Prostate gland (tissue), 2 donors: ENCODE measurements around the gene NME3.

Experiments used
- POLR2A ChIP-seq: fragments of 450-650 bp; IDR thresholded peaks from one replicate; pipeline ENCODE4 v1.6.1; 2016; ENCODE audit warnings: antibody characterized with exemption, mild to moderate bottlenecking
- POLR2AphosphoS5 ChIP-seq: sonication (generic); formaldehyde crosslinking; IDR thresholded peaks from one replicate; pipeline ENCODE4 v1.6.1; 2017; ENCODE audit warnings: antibody characterized with exemption
- TF ChIP-seq, protein P1 (sequence below), 4 experiments: fragments of 200-600 bp in 2 of 4; fragments of 450-650 bp in 2 of 4; sonication (generic) in 2 of 4; IDR thresholded peaks; 1 replicate in 3 of 4; 2 replicates in 1 of 4; pipeline ENCODE4 v1.5.1; 2016 to 2019; ENCODE audit warnings: antibody characterized with exemption in 4 of 4, mild to moderate bottlenecking in 2 of 4, moderate library complexity in 2 of 4

DNA sequence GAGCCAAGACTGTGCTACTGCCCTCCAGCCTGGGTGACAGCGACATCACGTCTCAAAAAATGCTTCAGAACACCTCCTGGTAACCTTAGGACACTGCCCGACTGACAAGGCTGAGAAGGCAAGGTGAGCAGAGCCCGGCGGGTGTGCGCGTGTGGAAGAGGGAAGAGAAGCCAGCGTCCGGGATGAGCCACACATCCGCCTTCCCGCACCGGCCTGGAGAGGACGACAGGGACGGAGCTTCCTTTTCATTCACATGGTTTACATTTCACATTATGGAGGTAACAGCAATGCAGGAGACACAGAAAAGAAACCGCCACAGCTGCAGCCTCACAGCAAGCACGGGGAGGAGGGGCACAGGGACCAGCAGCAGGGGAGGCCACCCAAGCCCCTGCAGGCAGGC is 38.8 kb upstream of the NME3 start:
- TF ChIP-seq, protein P1, sequence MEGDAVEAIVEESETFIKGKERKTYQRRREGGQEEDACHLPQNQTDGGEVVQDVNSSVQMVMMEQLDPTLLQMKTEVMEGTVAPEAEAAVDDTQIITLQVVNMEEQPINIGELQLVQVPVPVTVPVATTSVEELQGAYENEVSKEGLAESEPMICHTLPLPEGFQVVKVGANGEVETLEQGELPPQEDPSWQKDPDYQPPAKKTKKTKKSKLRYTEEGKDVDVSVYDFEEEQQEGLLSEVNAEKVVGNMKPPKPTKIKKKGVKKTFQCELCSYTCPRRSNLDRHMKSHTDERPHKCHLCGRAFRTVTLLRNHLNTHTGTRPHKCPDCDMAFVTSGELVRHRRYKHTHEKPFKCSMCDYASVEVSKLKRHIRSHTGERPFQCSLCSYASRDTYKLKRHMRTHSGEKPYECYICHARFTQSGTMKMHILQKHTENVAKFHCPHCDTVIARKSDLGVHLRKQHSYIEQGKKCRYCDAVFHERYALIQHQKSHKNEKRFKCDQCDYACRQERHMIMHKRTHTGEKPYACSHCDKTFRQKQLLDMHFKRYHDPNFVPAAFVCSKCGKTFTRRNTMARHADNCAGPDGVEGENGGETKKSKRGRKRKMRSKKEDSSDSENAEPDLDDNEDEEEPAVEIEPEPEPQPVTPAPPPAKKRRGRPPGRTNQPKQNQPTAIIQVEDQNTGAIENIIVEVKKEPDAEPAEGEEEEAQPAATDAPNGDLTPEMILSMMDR (IDR thresholded peaks at IDR 0.05): no peak
- TF ChIP-seq POLR2A (no peak), POLR2AphosphoS5 (no peak)
